ENCODE data around the gene DPP4.

Gene DPP4

GRCh38 chr2:162073888-162074631 lies at the start of gene DPP4:
TSS of gene DPP4 (minus strand) at chr2:162074215. CDS start at chr2:162073981, 234 bp downstream.
- DNase-seq, result no peak

GRCh38 chr2:162118166-162119031 lies 44.4 kb upstream of the DPP4 start:
- no peak for DNase-seq

- DNase-seq, result no peak
Observed at GRCh38 chr2:162116352-162116751, 42.3 kb upstream of the DPP4 start.

GRCh38 chr2:162115076-162115475 lies 41.1 kb upstream of the DPP4 start:
- no peak for DNase-seq

GRCh38 chr2:162114271-162114670 lies 40.3 kb upstream of the DPP4 start:
- no peak for DNase-seq

- no peak for DNase-seq
Observed at GRCh38 chr2:162113776-162114168, 39.8 kb upstream of the DPP4 start.

- no peak for DNase-seq
Observed at GRCh38 chr2:162113088-162113775, 39.2 kb upstream of the DPP4 start.

- no peak for DNase-seq
Observed at GRCh38 chr2:162111958-162112850, 38.2 kb upstream of the DPP4 start.

GRCh38 chr2:162107361-162107901 lies 33.4 kb upstream of the DPP4 start:
- DNase-seq, result no peak

- no peak for DNase-seq
Observed at GRCh38 chr2:162106746-162107145, 32.7 kb upstream of the DPP4 start.

GRCh38 chr2:162106146-162106551 lies 32.1 kb upstream of the DPP4 start:
- no peak for DNase-seq

GRCh38 chr2:162103443-162104009 lies 29.5 kb upstream of the DPP4 start:
- no peak for DNase-seq

- DNase-seq, result no peak
Observed at GRCh38 chr2:162100579-162100978, 26.6 kb upstream of the DPP4 start.

- DNase-seq, result no peak
Observed at GRCh38 chr2:162099836-162100235, 25.8 kb upstream of the DPP4 start.

GRCh38 chr2:162092658-162093556 lies 18.9 kb upstream of the DPP4 start:
- DNase-seq, result no peak

- DNase-seq, result no peak
Observed at GRCh38 chr2:162092008-162092390, 18.0 kb upstream of the DPP4 start.

GRCh38 chr2:162091325-162092007 lies 17.5 kb upstream of the DPP4 start:
- no peak for DNase-seq

GRCh38 chr2:162090109-162090508 lies 16.1 kb upstream of the DPP4 start:
- DNase-seq, result no peak

GRCh38 chr2:162086904-162087303 lies 12.9 kb upstream of the DPP4 start:
- DNase-seq, result no peak

Measured in SW 1271 (cell line).